Measurements from ENCODE around the gene KRTAP12-2. TPM values are rescaled to one million over a fixed set of nuclear protein-coding genes. Genes with fewer than 3 reads are reported as not detected.
"Not testable (repeated sequence)": the region's sequence is repeated elsewhere in the genome, so short reads cannot be mapped to it uniquely, and the experiment has no call there.

Gene KRTAP12-2
- total and polyA plus RNA-seq, 4 experiments from 2014 or later, result not detected

GRCh38 chr21:44649521-44650100 lies 17.1 kb downstream of the KRTAP12-2 start:
- no peak for DNase-seq
- intact Hi-C loops (cut with micrococcal nuclease), result no loop called here
- H3K4me1 Mint-ChIP-seq, result peaks cover 14 to 23% (median 18%) of the 10 kb centered on the region in 4 donors
- peak overlapping the region in 2 of 7 donors; percentile 47 to 55 for H3K27ac Mint-ChIP-seq
- H3K27me3 Mint-ChIP-seq, result no peaks in the 10 kb centered on the region
- CTCF ChIA-PET (ENCODE audit: partially characterized antibody), result no interaction called here
- H3K4me3 Mint-ChIP-seq, result no peak overlapping the region
- peaks cover 8 to 9% of the 10 kb centered on the region in 2 donors for H3K36me3 Mint-ChIP-seq
- H3K9me3 Mint-ChIP-seq, result peaks cover 0 to 28% (median 14%) of the 10 kb centered on the region in 8 donors
- Histone ChIP-seq H3K4me1 (ENCODE audit: insufficient read depth, low read length) (peaks cover 15% of the 10 kb centered on the region), H3K27ac (ENCODE audit: low read depth, low read length) (no peak overlapping the region), H3K36me3 (ENCODE audit: insufficient read depth, low read length) (no peaks in the 10 kb centered on the region), H3K27me3 (ENCODE audit: insufficient read depth, low read length) (no peaks in the 10 kb centered on the region), H3K9me3 (ENCODE audit: control insufficient read depth in 1 of 2, low read length in 2 of 2) (peaks cover 0 to 2% of the 10 kb centered on the region in 2 donors), H3K4me3 (ENCODE audit: low read length in 2 of 2) (no peak overlapping the region)
- POLR2A ChIA-PET (ENCODE audit: partially characterized antibody), result interaction anchor here (0.5 to 3.6 kb wide), 2 partner anchors 8 to 347 kb away, joined by 3 to 16 read pairs; partner anchors contain the start of gene KRTAP12-3

GRCh38 chr21:44648557-44649311 lies 18.0 kb downstream of the KRTAP12-2 start:
- intact Hi-C loops (cut with micrococcal nuclease), result no loop called here
- H3K27me3 Mint-ChIP-seq, result no peaks in the 10 kb centered on the region
- Histone ChIP-seq H3K4me3 (ENCODE audit: low read length in 2 of 2) (no peak overlapping the region), H3K27me3 (ENCODE audit: insufficient read depth, low read length) (no peaks in the 10 kb centered on the region), H3K36me3 (ENCODE audit: insufficient read depth, low read length) (no peaks in the 10 kb centered on the region), H3K9me3 (ENCODE audit: control insufficient read depth in 1 of 2, low read length in 2 of 2) (peaks cover 0 to 9% of the 10 kb centered on the region in 2 donors), H3K4me1 (ENCODE audit: insufficient read depth, low read length) (peaks cover 7% of the 10 kb centered on the region), H3K27ac (ENCODE audit: low read depth, low read length) (no peak overlapping the region)
- POLR2A ChIA-PET (ENCODE audit: partially characterized antibody), result interaction anchor here (3.6 kb wide), 1 partner anchor 9 kb away, joined by 16 read pairs; the partner anchor contains the start of gene KRTAP12-3
- no peak for DNase-seq
- no peak overlapping the region for H3K4me3 Mint-ChIP-seq
- CTCF ChIA-PET (ENCODE audit: partially characterized antibody), result no interaction called here
- H3K27ac Mint-ChIP-seq, result peak overlapping the region in 1 of 7 donors; percentile 41
- peaks cover 6 to 11% of the 10 kb centered on the region in 2 donors for H3K36me3 Mint-ChIP-seq
- peaks cover 5 to 15% (median 9%) of the 10 kb centered on the region in 4 donors for H3K4me1 Mint-ChIP-seq
- peaks cover 0 to 31% (median 18%) of the 10 kb centered on the region in 8 donors for H3K9me3 Mint-ChIP-seq

GRCh38 chr21:44647222-44647552 lies 19.5 kb downstream of the KRTAP12-2 start:
- peaks cover 0 to 40% (median 29%) of the 10 kb centered on the region in 8 donors for H3K9me3 Mint-ChIP-seq
- Histone ChIP-seq H3K9me3 (ENCODE audit: control insufficient read depth in 1 of 2, low read length in 2 of 2) (peaks cover 0 to 13% of the 10 kb centered on the region in 2 donors), H3K27me3 (ENCODE audit: insufficient read depth, low read length) (no peaks in the 10 kb centered on the region), H3K36me3 (ENCODE audit: insufficient read depth, low read length) (no peaks in the 10 kb centered on the region), H3K27ac (ENCODE audit: low read depth, low read length) (no peak overlapping the region), H3K4me1 (ENCODE audit: insufficient read depth, low read length) (no peaks in the 10 kb centered on the region), H3K4me3 (ENCODE audit: low read length in 2 of 2) (no peak overlapping the region)
- peaks cover 0 to 7% (median 4%) of the 10 kb centered on the region in 4 donors for H3K4me1 Mint-ChIP-seq
- DNase-seq, result no peak
- H3K36me3 Mint-ChIP-seq, result peaks cover 10 to 11% of the 10 kb centered on the region in 2 donors
- H3K27me3 Mint-ChIP-seq, result no peaks in the 10 kb centered on the region
- POLR2A ChIA-PET (ENCODE audit: partially characterized antibody), result interaction anchor here (3.6 kb wide), 1 partner anchor 11 kb away, joined by 16 read pairs; the partner anchor contains the start of gene KRTAP12-3
- intact Hi-C loops (cut with micrococcal nuclease), result no loop called here
- no peak overlapping the region for H3K4me3 Mint-ChIP-seq
- H3K27ac Mint-ChIP-seq, result peak overlapping the region in 1 of 7 donors; percentile 13
- CTCF ChIA-PET (ENCODE audit: partially characterized antibody), result interaction anchor here (1.1 to 1.4 kb wide), 3 partner anchors 11 to 136 kb away, joined by 3 to 5 read pairs (median 4); partner anchors contain the start of gene KRTAP12-3

- CTCF ChIA-PET (ENCODE audit: partially characterized antibody), result interaction anchor here (1.1 to 1.4 kb wide), 3 partner anchors 11 to 136 kb away, joined by 3 to 5 read pairs (median 4); partner anchors contain the start of gene KRTAP12-3
Measured at GRCh38 chr21:44646366-44647221, 20.1 kb downstream of the KRTAP12-2 start, which contains the start of gene KRTAP10-11. KRTAP10-11 (plus strand) TSS chr21:44646414; CDS start chr21:44646459, 45 bp downstream.

GRCh38 chr21:44644878-44645277 lies 21.8 kb downstream of the KRTAP12-2 start:
- Histone ChIP-seq H3K9me3 (ENCODE audit: control insufficient read depth in 1 of 2, low read length in 2 of 2) (peaks cover 0 to 13% of the 10 kb centered on the region in 2 donors), H3K27ac (ENCODE audit: low read depth, low read length) (no peak overlapping the region), H3K4me3 (ENCODE audit: low read length in 2 of 2) (no peak overlapping the region), H3K27me3 (ENCODE audit: insufficient read depth, low read length) (no peaks in the 10 kb centered on the region), H3K4me1 (ENCODE audit: insufficient read depth, low read length) (no peaks in the 10 kb centered on the region), H3K36me3 (ENCODE audit: insufficient read depth, low read length) (no peaks in the 10 kb centered on the region)
- Mint-ChIP-seq H3K36me3 (peaks cover 10 to 23% of the 10 kb centered on the region in 2 donors), H3K4me3 (no peak overlapping the region), H3K4me1 (peaks cover 0 to 7% (median 3%) of the 10 kb centered on the region in 4 donors), H3K27ac (no peak overlapping the region), H3K9me3 (peaks cover 6 to 59% (median 37%) of the 10 kb centered on the region in 8 donors), H3K27me3 (peaks cover 0 to 8% of the 10 kb centered on the region in 2 donors)
- CTCF ChIA-PET (ENCODE audit: partially characterized antibody), result interaction anchor here (0.7 to 1.3 kb wide), 2 partner anchors 11 to 134 kb away, joined by 3 read pairs; no protein-coding TSS in a partner anchor
- DNase-seq, result no peak
- intact Hi-C loops (cut with micrococcal nuclease), result no loop called here
- POLR2A ChIA-PET (ENCODE audit: partially characterized antibody), result interaction anchor here (1.1 kb wide), 1 partner anchor 26 kb away, joined by 3 read pairs; no protein-coding TSS in a partner anchor

More at GRCh38 chr21:44646366-44647221, 20.1 kb downstream of the KRTAP12-2 start, which contains the start of gene KRTAP10-11:
- H3K4me1 ChIP-seq (ENCODE audit: insufficient read depth, low read length); H3K4me1 Mint-ChIP-seq; H3K27me3 Mint-ChIP-seq; H3K27me3 ChIP-seq (ENCODE audit: insufficient read depth, low read length); H3K27ac ChIP-seq (ENCODE audit: low read depth, low read length); intact Hi-C loops (cut with micrococcal nuclease); H3K36me3 ChIP-seq (ENCODE audit: insufficient read depth, low read length); H3K4me3 ChIP-seq (ENCODE audit: low read length in 2 of 2); H3K4me3 Mint-ChIP-seq; DNase-seq: not testable (repeated sequence)
- H3K36me3 Mint-ChIP-seq, result peaks cover 10 to 11% of the 10 kb centered on the region in 2 donors
- H3K27ac Mint-ChIP-seq, result peak within 1 kb of the TSS in 2 of 7 donors; percentile 13 to 41
- peaks cover 0 to 13% of the 10 kb centered on the region in 2 donors for H3K9me3 ChIP-seq (ENCODE audit: control insufficient read depth in 1 of 2, low read length in 2 of 2)
- H3K9me3 Mint-ChIP-seq, result peaks cover 0 to 44% (median 30%) of the 10 kb centered on the region in 8 donors
- POLR2A ChIA-PET (ENCODE audit: partially characterized antibody), result interaction anchor here (3.6 kb wide), 1 partner anchor 11 kb away, joined by 16 read pairs; the partner anchor contains the start of gene KRTAP12-3

- Histone ChIP-seq H3K4me3 (ENCODE audit: low read length in 2 of 2) (no peak overlapping the region), H3K36me3 (ENCODE audit: insufficient read depth, low read length) (no peaks in the 10 kb centered on the region), H3K4me1 (ENCODE audit: insufficient read depth, low read length) (no peaks in the 10 kb centered on the region), H3K27ac (ENCODE audit: low read depth, low read length) (no peak overlapping the region), H3K27me3 (ENCODE audit: insufficient read depth, low read length) (no peaks in the 10 kb centered on the region), H3K9me3 (ENCODE audit: control insufficient read depth in 1 of 2, low read length in 2 of 2) (peaks cover 0 to 13% of the 10 kb centered on the region in 2 donors)
- Mint-ChIP-seq H3K9me3 (peaks cover 6 to 59% (median 37%) of the 10 kb centered on the region in 8 donors), H3K36me3 (peaks cover 10 to 23% of the 10 kb centered on the region in 2 donors), H3K27ac (no peak overlapping the region), H3K27me3 (peaks cover 0 to 10% of the 10 kb centered on the region in 2 donors), H3K4me1 (peaks cover 0 to 7% (median 3%) of the 10 kb centered on the region in 4 donors), H3K4me3 (peak overlapping the region in 1 of 8 donors; percentile 5)
- ChIA-PET CTCF (ENCODE audit: partially characterized antibody) (interaction anchor here (1.3 kb wide), 1 partner anchor 25 kb away, joined by 3 read pairs; no protein-coding TSS in a partner anchor), POLR2A (ENCODE audit: partially characterized antibody) (no interaction called here)
- no peak for DNase-seq
- intact Hi-C loops (cut with micrococcal nuclease), result no loop called here
Measured at GRCh38 chr21:44643741-44644310, 22.9 kb downstream of the KRTAP12-2 start.

All from CD4-positive, alpha-beta memory T cell (primary cell).